HG03342 (cell line): Measurements from ENCODE around the gene PLK3.
A peak's percentile ranks its signal among the peaks of the same experiment; 100 is the strongest.
"Not testable (repeated sequence)": the region's sequence is repeated elsewhere in the genome, so short reads cannot be mapped to it uniquely, and the experiment has no call there.

Source experiments
- ATAC-seq: cut with Tn5 transposase; IDR thresholded peaks from one replicate; pipeline ENCODE4 v1.9.1; 2021; ENCODE audit warnings: mild to moderate bottlenecking, moderate library complexity; ENCODE audit not compliant: unreplicated experiment

PLK3 gene

GRCh38 chr1:44826375-44827196 is 26.4 kb downstream of the PLK3 start:
- no peak for ATAC-seq

GRCh38 chr1:44827197-44828002 is 27.2 kb downstream of the PLK3 start:
- ATAC-seq, result no peak

- ATAC-seq, result no peak
Observed at GRCh38 chr1:44828003-44828651, 27.9 kb downstream of the PLK3 start.

GRCh38 chr1:44828841-44829440 is 28.8 kb downstream of the PLK3 start:
- ATAC-seq, result no peak

GRCh38 chr1:44829506-44830384 is 29.6 kb downstream of the PLK3 start:
- ATAC-seq, result no peak

- no peak for ATAC-seq
Observed at GRCh38 chr1:44830900-44831304, 30.7 kb downstream of the PLK3 start.

GRCh38 chr1:44831516-44831915 is 31.3 kb downstream of the PLK3 start:
- ATAC-seq, result no peak

GRCh38 chr1:44832056-44832705 is 32.0 kb downstream of the PLK3 start:
- ATAC-seq, result no peak

GRCh38 chr1:44834328-44834727 is 34.2 kb downstream of the PLK3 start:
- ATAC-seq, result no peak

- peak; percentile 70 for ATAC-seq
Observed at GRCh38 chr1:44835738-44836675, 35.8 kb downstream of the PLK3 start.

GRCh38 chr1:44838294-44838693 is 38.1 kb downstream of the PLK3 start:
- not testable (repeated sequence) for ATAC-seq

- ATAC-seq, result no peak
Observed at GRCh38 chr1:44839576-44839975, 39.4 kb downstream of the PLK3 start.

GRCh38 chr1:44842486-44842861 is 42.3 kb downstream of the PLK3 start:
- no peak for ATAC-seq

GRCh38 chr1:44842862-44843655 is 42.9 kb downstream of the PLK3 start, which contains the start of gene PTCH2:
PTCH2 (minus strand) TSS chr1:44843253; CDS start chr1:44842932, 321 bp downstream.
- no peak for ATAC-seq

- ATAC-seq, result no peak
Observed at GRCh38 chr1:44846985-44847384, 46.8 kb downstream of the PLK3 start.

- ATAC-seq, result no peak
Observed at GRCh38 chr1:44847845-44848244, 47.7 kb downstream of the PLK3 start.

GRCh38 chr1:44848456-44849181 is 48.4 kb downstream of the PLK3 start:
- ATAC-seq, result no peak
